GM13977 (cell line): ENCODE results near the gene TOP2B.

Experiments
- DNase-seq: peaks from one replicate; pipeline ENCODE4 v3.0.0; 2012; ENCODE audit warnings: low spot score
- CTCF ChIP-seq: IDR thresholded peaks from 2 replicates; pipeline ENCODE4 v1.5.1; 2012; ENCODE audit warnings: mild to moderate bottlenecking, control low read depth; ENCODE audit not compliant: insufficient read depth; ENCODE audit errors: extremely low read depth, missing control alignments
- in situ Hi-C: fragments of 300-500 bp; cut with MboI; formaldehyde crosslinking; loops from one replicate; pipeline ENCODE4 v1.12.0; 2022; ENCODE audit warnings: low sequenced_read_pairs, low pct_unique_long_range_greater_than_20kb, mixed read lengths, inconsistent platforms; ENCODE audit not compliant: unreplicated experiment

TOP2B gene

GRCh38 chr3:25587526-25587925, 77.2 kb downstream of the TOP2B start:
- no peak for TF ChIP-seq CTCF
- no peak for DNase-seq
- in situ Hi-C loops, result no loop called here

DNA sequence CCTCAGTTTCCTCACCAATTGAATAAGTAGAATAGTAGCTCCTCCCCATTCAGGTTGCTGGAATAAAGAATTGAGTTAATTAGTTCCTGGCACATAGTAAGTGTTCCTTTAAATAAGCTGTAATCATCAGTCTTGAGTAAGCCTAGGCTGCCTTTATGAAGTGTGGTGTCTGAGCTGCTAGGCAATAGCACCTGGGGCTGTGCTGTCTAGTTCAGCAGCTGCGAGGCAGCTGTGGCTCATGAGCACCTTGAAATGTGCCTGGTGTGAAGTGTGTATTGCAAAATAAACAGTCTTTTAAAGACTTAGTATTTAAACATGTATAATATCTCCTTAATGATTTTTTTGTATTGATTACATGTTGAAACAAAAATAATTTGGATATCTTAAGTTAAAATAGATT, 77.6 kb downstream of the TOP2B start:
- no peak for TF ChIP-seq CTCF
- in situ Hi-C loops, result no loop called here
- no peak for DNase-seq

DNA sequence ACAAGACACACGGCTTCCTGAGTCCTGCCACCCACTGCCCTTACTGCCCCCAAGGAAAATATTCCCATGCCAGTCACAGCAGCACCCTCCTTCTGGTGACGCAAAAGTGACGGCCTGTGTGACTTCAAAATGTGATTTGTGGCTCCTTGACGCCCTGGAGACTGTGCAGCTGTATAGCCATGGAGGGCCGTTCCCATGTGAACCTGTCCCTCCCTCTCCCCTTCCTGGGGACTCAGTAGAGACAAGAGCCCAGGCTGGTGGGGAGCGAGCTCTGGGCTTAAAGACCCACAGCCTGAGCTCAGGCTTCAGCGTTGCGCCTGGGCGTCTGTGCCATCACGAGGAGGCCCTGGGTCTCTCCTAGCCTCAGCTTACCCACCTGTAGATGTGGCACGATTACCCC, 78.2 kb downstream of the TOP2B start:
- in situ Hi-C loops, result no loop called here
- DNase-seq, result no peak
- TF ChIP-seq CTCF, result no peak

DNA sequence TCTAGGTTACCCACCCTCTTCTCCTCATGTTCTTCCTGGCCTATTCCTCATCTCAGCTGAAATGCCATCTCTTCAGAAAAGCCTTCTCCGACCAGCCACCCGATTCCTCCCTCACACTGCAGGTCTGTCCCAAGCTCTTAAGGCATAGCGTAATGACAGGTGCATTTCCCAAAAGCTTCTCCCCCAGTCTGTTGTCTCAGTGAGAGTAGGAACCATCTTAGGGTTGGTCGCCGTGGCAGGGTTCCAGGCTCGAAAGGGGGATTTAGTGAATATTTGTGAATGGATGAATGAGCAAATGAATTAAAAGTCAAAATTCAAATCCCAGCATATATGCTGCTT, 78.6 kb downstream of the TOP2B start:
- DNase-seq, result no peak
- in situ Hi-C loops, result no loop called here
- no peak for TF ChIP-seq CTCF

DNA sequence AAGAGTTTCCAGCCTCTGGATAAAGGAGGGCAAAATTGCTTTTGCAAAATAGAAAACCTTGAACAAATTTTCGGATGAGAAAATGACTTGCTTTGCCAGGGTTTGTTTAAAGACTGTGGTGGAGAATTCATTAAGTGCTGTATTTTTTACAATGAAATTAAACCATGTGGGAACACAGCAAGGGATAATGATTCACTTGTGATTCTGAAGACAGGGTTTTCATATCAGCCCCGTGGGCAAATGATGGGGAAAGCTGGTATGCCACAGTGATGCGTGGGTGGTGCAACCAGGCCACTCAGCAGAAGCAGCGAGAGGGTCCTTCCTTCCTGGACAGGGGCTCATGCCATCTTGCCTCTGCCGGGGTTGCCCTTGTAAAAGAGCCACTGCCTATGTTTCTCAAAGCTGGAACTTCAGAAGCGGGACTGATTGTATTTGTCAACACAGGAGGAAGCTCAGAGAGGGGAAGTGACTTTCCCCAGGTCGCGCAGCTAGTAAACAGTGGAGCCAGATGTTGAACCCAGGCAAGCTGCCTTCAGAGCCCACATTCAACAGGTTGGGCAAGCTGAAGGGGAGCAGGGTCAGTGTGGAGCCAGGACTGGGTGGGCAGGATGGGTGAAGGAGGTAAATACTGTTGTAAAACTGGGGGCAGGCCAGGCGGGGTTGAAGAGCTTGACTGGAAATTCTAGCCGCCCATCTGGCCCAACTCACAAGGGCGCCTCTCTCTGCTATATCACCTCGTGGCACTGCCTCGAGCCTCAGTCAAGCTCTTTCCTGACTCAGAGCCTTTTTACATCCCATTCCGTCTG, 79.1 kb downstream of the TOP2B start:
- in situ Hi-C loops, result no loop called here
- no peak for DNase-seq
- no peak for TF ChIP-seq CTCF

DNA sequence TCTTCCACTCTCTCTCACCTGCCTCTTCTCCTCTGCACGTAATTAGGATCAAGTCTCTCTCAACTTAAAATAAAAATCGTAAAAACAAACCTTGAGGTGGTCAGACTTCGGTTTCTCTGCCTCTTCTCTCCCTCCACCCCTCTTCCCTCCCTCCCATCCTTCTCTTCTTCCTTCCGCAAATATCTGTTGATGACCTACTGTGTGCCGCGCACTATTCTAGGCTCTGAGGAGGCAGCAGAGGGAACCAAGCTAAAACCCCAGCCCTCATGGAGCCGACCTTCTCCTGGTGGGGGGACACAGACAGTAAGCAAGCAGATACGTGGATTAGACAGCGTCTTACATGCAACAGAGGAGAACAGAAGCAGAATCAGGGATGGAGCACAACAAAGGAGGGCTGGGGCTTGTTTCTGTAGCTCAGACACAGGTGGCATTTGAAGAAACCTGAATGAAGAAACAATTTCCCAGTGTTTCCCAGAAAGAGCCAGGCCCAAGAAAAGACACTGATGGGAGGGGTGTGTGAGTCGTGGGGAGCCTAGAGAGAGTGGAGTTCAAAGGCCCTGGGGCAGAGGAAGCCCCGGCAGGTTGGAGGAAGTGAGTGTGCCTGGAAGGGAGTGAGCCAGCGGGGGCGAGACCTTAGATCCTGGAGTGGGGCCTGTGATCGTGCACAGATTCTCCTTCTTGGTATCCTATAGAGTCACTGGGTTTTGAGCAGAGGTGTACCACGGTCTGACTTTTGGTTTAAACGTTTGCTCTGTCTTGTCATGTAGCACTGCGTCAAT, 80.5 kb downstream of the TOP2B start:
- in situ Hi-C loops, result no loop called here
- TF ChIP-seq CTCF, result no peak
- DNase-seq, result no peak
